HG03521 (cell line): Measurements from ENCODE around the gene CA11.

Experiments
- ATAC-seq: cut with Tn5 transposase; IDR thresholded peaks from one replicate; pipeline ENCODE4 v1.9.1; 2021; ENCODE audit warnings: mild to moderate bottlenecking, moderate library complexity; ENCODE audit not compliant: unreplicated experiment

The CA11 gene

DNA sequence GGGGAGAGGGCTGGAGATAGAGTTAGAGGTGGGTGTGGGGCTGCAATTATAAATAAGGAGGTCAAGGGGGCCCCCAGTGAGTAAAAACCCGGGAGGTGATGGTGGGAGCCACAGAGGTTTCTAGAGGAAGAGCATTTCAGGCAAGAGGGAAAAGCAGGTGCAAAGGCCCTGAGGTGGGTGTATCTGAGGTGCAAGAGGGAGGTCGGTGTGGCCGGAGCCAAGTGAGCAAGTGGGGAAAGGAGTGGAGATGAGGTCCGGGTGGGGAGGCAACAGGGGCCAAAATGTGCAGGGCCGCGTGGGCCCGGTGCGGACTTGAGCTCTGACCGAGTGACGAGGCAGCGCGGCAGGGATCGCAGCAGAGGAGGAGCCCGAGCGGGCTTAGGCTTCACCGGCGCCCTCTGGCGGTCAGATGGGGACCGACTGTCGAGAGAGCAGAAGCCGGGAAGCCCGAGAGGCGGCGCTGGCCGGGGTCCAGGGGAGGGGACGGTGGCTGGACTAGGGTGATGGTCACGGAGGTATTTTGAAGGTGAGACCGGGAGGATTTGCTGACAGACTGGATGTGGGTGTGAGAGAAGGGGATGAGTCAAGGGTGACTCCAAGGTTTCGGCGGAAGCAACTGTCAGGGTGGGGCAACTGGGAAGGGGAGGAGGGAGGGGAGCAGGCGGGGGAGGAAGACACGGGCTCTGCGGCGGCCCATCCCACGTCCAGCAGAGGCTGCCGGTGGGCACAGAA is 57.2 kb downstream of the CA11 start:
- no peak for ATAC-seq
